ENCODE measurements around the gene KIAA1549.

The KIAA1549 gene

DNA sequence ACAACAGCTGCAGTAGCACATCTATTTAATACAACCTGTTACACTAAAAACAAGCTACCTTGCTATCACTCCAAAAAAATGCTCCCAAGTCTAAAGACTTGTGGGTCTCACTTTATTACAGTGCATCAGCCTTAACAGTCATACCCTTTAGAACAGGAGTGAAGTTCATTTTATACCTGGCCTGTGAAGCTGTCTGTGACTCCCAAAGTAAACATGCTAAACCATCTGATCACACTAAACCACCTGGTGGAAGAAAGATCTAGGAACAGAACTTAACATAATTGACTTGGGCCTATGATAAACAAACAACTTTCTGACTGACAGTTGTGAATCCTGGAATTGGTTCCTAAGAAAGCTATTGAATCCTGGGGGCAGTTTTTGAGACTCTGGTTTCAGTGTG, 102.3 kb downstream of the KIAA1549 start:
- no peak for DNase-seq

DNA sequence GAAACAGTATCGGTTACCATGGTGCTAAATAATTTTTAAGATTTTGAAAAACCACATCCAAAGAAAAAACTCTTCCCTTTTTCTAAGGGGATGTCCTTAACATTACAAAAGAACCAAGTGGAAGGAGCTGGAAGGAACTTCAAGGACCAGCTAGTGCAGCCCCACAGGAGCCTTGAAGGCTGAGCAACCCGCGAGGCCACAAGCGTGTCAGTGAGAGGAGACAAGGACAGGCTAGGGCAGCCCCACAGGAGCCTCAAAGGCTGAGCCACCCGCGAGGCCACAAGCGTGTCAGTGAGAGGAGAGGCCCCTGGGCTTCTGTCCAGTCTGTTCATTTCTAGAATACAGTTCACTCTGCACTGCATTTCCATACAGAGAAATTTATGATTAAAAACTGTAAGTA, 103.1 kb downstream of the KIAA1549 start:
- no peak for DNase-seq

GRCh38 chr7:138876326-138876725, 104.9 kb downstream of the KIAA1549 start:
- DNase-seq = no peak

- DNase-seq = no peak
Measured at GRCh38 chr7:138875794-138876193, 105.4 kb downstream of the KIAA1549 start.

GRCh38 chr7:138873220-138873892, 107.8 kb downstream of the KIAA1549 start:
- DNase-seq = no peak

- DNase-seq = no peak
Measured at GRCh38 chr7:138872576-138872975, 108.6 kb downstream of the KIAA1549 start.

GRCh38 chr7:138871814-138872090, 109.4 kb downstream of the KIAA1549 start:
- no peak for DNase-seq

GRCh38 chr7:138871065-138871813, 110.0 kb downstream of the KIAA1549 start:
- DNase-seq = no peak

- DNase-seq = no peak
Measured at GRCh38 chr7:138869353-138869752, 111.8 kb downstream of the KIAA1549 start.

GRCh38 chr7:138868711-138869110, 112.5 kb downstream of the KIAA1549 start:
- no peak for DNase-seq

DNA sequence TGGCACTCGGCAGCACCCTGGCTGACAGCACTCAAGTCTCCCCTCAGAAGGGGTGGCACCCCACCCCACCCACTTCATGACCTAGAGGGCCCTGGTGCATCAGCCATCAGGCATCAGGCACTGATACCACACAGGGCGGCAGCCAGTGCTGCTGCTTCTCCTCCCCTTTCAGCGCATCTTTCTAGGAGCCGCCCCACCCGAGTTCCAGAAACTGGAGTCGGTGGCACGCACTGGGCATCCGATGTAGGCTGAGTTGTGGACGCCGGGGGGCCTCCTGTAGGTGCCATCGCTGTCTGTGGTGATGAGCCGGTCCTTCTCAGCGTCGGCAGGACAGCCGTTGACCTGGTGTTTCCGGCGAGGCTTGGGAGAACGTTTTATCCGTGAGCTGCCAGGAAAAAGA, 113.4 kb downstream of the KIAA1549 start:
- DNase-seq = no peak

- no peak for DNase-seq
Measured at GRCh38 chr7:138866353-138866752, 114.8 kb downstream of the KIAA1549 start.

GRCh38 chr7:138865843-138866242, 115.3 kb downstream of the KIAA1549 start:
- no peak for DNase-seq

DNA sequence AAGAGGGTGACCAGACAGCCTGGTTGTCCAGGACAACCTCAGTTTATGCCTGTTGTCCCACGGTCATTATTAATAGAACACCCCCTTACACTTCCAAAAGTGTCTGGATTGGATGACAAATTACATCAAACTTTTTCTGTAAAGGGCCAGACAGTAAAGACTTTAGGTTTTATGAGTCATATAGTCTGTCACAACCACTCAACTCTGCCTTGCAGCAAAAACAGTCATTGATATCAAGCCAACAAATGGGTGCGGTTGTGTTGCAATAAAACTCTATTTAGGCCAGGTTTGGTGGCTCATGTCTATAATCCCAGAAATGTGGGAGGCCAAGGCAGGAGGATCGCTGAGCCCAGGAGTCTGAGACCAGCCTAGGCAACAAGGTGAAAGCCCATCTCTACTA, 116.5 kb downstream of the KIAA1549 start:
- DNase-seq = no peak

GRCh38 chr7:138863931-138864330, 117.3 kb downstream of the KIAA1549 start:
- no peak for DNase-seq

- DNase-seq = no peak
Measured at GRCh38 chr7:138861051-138861450, 120.1 kb downstream of the KIAA1549 start.

DNA sequence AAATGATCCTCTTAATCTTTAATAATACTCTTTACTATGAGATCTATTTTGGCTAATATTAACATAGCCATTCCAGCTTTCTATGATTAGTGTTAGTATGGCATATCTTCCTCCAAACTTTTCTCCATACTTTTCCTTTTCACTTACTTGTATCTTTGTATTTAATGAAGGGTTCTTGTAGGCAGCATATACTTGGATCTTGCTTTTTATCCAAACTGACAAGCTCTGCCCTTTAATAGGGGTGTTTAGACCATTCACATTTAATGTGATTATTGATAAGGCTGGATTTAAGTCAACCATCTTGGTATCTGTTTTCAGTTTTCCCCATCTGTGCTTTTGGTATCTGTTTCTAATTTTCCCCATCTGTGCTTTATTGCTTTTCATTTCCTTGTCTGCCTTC, 123.5 kb downstream of the KIAA1549 start:
- DNase-seq = no peak

DNA sequence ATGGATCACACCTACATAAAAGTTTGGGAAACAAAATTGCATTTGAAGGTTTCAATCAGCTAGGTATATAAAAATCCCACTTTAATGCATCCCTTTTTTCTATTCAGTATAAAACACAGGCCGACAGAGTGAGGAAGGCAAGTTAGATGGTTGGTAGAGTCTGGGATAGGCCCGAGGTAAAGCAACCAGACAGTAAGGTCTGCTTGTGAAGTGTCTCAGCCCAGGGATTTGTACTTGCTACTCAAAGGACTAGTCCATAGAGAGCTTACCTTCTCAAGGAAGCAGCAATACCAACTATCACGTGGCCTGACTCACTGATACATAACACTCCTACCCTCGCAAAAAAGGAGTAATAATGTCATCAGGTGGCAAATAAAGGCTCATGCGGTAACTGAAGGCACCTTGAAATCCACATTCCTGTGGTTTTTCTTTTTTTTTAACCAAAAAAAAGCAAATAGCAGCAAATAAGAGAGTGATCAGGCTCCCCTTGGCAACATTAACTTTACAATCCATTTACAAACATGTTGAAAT, 127.0 kb downstream of the KIAA1549 start:
- DNase-seq = no peak

DNA sequence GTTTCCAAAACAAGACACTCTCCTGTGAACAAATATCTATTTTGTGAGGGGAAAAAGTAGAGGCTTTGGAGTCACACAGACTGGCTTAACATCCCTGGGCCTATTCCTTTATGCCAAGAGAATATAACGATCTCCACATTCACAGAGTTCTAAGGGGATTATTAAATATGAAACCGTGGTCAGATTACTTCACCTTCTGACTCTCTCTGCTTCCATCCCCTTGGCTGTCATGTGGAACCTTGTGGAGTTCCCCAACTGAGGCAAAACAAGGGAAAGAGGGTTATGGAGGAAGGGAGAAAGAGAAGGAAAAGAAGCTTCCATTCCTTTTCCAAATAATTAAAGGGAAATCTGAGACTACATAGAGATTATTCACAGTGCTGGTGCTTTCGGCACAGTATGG, 127.7 kb downstream of the KIAA1549 start:
- DNase-seq = no peak

GRCh38 chr7:138852469-138852868, 128.7 kb downstream of the KIAA1549 start:
- DNase-seq = no peak

DNA sequence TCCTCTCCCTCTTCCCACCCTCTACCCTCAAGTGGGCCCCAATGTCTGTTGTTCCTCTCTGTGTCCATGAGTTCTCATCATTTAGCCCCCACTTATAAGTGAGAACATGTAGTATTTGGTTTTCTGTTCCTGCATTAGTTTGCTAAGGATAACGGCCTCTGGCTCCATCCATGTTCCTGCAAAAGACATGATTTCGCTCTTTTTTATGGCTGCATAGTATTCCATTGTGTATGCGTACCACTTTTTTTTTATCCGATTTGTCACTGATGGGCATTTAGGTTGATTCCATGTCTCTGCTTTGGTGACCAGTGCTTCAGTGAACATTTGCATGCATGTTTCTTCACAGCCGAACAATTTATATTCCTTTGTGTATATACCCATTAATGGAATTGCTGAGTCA, 131.5 kb downstream of the KIAA1549 start:
- DNase-seq = no peak

DNA sequence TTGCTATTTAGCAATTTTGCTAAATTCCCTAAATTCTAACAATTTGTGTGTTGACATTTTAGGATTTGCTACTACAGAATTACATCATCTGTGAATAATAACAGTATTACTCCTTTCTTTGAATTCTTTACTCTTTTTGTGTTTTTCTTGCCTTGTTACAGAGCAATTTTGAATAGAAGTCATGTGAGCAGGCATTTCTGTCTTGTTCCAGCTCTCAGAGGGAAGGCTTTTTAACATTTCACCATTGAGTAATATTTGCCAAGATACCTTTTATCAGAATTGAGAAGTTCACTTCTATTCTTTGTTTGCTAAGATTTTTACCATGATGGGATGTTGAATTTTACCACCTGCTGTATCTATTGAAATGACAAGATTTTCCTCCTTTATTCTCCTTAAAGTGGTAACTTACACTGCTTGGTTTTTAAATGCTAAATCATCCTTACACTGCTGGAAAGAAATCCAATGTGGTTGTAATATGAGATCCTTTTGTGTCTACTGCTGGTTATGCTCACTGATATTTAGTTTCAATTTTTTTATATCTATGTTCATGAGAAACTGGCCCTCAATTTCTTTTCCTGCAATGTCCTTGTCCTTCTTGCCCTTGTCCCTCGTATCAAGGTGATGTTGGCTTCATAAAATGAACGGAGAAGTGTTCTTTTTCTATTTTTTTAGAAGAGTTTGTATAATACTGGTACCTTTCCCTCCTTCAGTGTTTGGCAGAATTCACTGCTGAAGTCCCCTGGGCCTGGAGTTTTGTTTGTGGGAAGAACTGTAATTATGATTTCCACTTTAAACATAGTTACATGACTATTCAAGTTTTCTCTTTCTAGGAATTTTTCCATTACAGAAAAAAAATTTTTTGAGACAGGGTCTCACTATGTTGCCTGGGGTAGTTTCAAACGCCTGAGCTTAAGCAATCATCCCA, 132.9 kb downstream of the KIAA1549 start:
- no peak for DNase-seq

DNA sequence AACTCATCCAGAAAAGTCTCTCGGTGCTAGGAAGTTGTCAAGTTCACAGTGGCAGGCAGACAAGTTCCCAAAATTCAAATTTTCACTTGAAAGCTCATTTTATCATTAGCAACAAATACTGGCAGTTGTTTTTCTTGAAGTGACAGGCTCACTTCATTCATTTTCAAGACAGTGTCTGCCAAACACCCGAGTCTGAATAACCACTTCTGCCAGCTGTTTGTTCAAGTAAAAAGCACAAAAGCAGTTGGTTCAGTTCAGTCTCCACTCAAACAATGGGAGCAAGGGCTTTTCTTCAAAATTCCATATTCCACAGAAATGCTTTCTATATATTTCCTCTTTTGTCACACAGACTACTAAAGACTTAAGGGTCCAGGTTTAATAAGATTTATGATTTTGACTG, 135.5 kb downstream of the KIAA1549 start:
- no peak for DNase-seq

Measured in eye (tissue), 1 donor.